HepG2 (cell line): ENCODE measurements around the gene CCDC88A. TPM values are rescaled to one million over a fixed set of nuclear protein-coding genes. Genes with fewer than 3 reads are reported as not detected.

Experiments
- ATAC-seq: fragments of 200-7000 bp; cut with Tn5 transposase; 3 replicates; pipeline ENCODE4 v1.9.1; 2020; ENCODE audit warnings: mild to moderate bottlenecking, moderate library complexity
- BruUV-seq: library from RNA; stranded (reverse); fragments of 400-500 nt; replicated peaks from 2 replicates; lab custom pipeline; 2021; lab: Mats Ljungman, UMichigan
- CTCF ChIA-PET: fragments of 300-600 bp; formaldehyde crosslinking; extraction: SDS; loops from one replicate; lab custom pipeline; 2021; ENCODE audit warnings: low total read pairs, inconsistent platforms, low intra/inter-chr PET ratio; lab: Yijun Ruan, JAX
- POLR2A ChIA-PET: fragments of 350-600 bp; sonication (Branson Sonifier 250); formaldehyde crosslinking; loops from one replicate; lab custom pipeline; 2020; ENCODE audit warnings: antibody characterized with exemption, inconsistent platforms; lab: Yijun Ruan, JAX
- DNase-seq: peaks from one replicate; pipeline ENCODE4 v3.0.0-alpha.2; 2015; ENCODE audit warnings: low spot score
- FAIRE-seq: peaks from 3 replicates; lab custom pipeline; 2011; peaks lifted over from hg19 to GRCh38; lab: Jason Lieb, UNC
- H2AFZ ChIP-seq: one replicate; pipeline ENCODE4 v1.6.1; 2011; ENCODE audit warnings: low read length, inconsistent platforms
- H3K27ac ChIP-seq: fragments of 300-600 bp; 3 replicates; pipeline ENCODE4 v1.8.0; 2011; ENCODE audit warnings: mixed run types, mild to moderate bottlenecking, mixed read lengths, low read length, inconsistent platforms; ENCODE audit not compliant: insufficient read depth; ENCODE audit errors: extremely low read length
- H3K27me3 ChIP-seq, 2 experiments: fragments of 200-600 bp in 1 of 2; 2 replicates in 1 of 2; 3 replicates in 1 of 2; pipeline versions ENCODE4 v1.6.0 to v1.8.0; 2011; ENCODE audit warnings: low read length in 2 of 2, mild to moderate bottlenecking in 2 of 2, moderate library complexity in 2 of 2, inconsistent platforms in 1 of 2; ENCODE audit not compliant: insufficient read depth in 2 of 2, control insufficient read depth in 1 of 2
- H3K36me3 ChIP-seq, 2 experiments: fragments of 200-600 bp in 1 of 2; replicated peaks in 1 of 2; 2 replicates in 1 of 2; 3 replicates in 1 of 2; pipeline versions ENCODE4 v1.5.1 to v1.8.0; 2011; ENCODE audit warnings: low read length in 2 of 2, inconsistent platforms in 1 of 2; ENCODE audit not compliant: insufficient read depth in 2 of 2, control insufficient read depth in 1 of 2
- H3K4me1 ChIP-seq: 2 replicates; pipeline ENCODE4 v1.5.1; 2012; ENCODE audit warnings: low read length, inconsistent platforms; ENCODE audit not compliant: insufficient read depth
- H3K4me2 ChIP-seq: 2 replicates; pipeline ENCODE4 v1.6.0; 2011; ENCODE audit warnings: low read depth, low read length, inconsistent platforms
- H3K4me3 ChIP-seq, 3 experiments: fragments of 200-600 bp in 1 of 3; sonication (generic), shearing (Covaris generic) in 1 of 3; replicated peaks in 1 of 3; 2 replicates each; pipeline ENCODE4 v1.5.1; 2011 to 2016; ENCODE audit warnings: low read length in 3 of 3, inconsistent platforms in 2 of 3, low read depth in 2 of 3, mild to moderate bottlenecking in 2 of 3, control low read depth in 1 of 3, mixed read lengths in 1 of 3; ENCODE audit not compliant: insufficient read depth in 1 of 3
- H3K79me2 ChIP-seq: one replicate; pipeline ENCODE4 v1.6.1; 2011; ENCODE audit warnings: low read length, inconsistent platforms; ENCODE audit not compliant: insufficient read depth
- H3K9ac ChIP-seq: 2 replicates; pipeline ENCODE4 v1.6.0; 2011; ENCODE audit warnings: mild to moderate bottlenecking, low read depth, low read length, inconsistent platforms; ENCODE audit not compliant: insufficient read depth
- H3K9me3 ChIP-seq: 2 replicates; pipeline ENCODE4 v1.5.1; 2012; ENCODE audit warnings: mild to moderate bottlenecking, low read length
- H4K20me1 ChIP-seq: 2 replicates; pipeline ENCODE4 v1.6.0; 2011; ENCODE audit warnings: inconsistent platforms, mild to moderate bottlenecking, low read length, moderate library complexity; ENCODE audit not compliant: insufficient read depth
- FOXK1 ChIP-seq: sonication (generic); formaldehyde crosslinking; IDR thresholded peaks from 2 replicates; pipeline ENCODE4 v1.4.0; 2020; ENCODE audit warnings: low read depth, missing genetic modification reagents, borderline replicate concordance
- FOXP4 ChIP-seq: sonication (generic); formaldehyde crosslinking; IDR thresholded peaks from 2 replicates; pipeline ENCODE4 v1.4.0; 2020; ENCODE audit warnings: missing genetic modification reagents
- HOXA9 ChIP-seq: sonication (generic); formaldehyde crosslinking; IDR thresholded peaks from 2 replicates; pipeline ENCODE4 v1.8.1; 2022; ENCODE audit warnings: missing genetic modification reagents, mild to moderate bottlenecking, moderate library complexity, borderline replicate concordance
- MTA3 ChIP-seq: sonication (generic); formaldehyde crosslinking; IDR thresholded peaks from 2 replicates; pipeline ENCODE4 v1.4.0; 2020; ENCODE audit warnings: missing genetic modification reagents
- ZFP37 ChIP-seq: sonication (generic); formaldehyde crosslinking; IDR thresholded peaks from 2 replicates; pipeline ENCODE4 v1.4.0; 2020; ENCODE audit warnings: missing genetic modification reagents, borderline replicate concordance
- ZNF687 ChIP-seq: sonication (generic); formaldehyde crosslinking; IDR thresholded peaks from 2 replicates; pipeline ENCODE4 v1.5.1; 2020; ENCODE audit warnings: mild to moderate bottlenecking, missing genetic modification reagents, moderate library complexity
- ZNF772 ChIP-seq: sonication (generic); formaldehyde crosslinking; IDR thresholded peaks from 2 replicates; pipeline ENCODE4 v1.5.0; 2020; ENCODE audit warnings: mild to moderate bottlenecking, missing genetic modification reagents
- WGBS: methylation state at CpG from one replicate; pipeline ENCODE4 v1.1.6; 2017; ENCODE audit warnings: low lambda C conversion rate; 5-methylcytosine and 5-hydroxymethylcytosine counted together
- in situ Hi-C: cut with HindIII; loops from 2 replicates; pipeline ENCODE4 v1.10.0; 2017; ENCODE audit warnings: low pct_unique_long_range_greater_than_20kb; ENCODE audit not compliant: extremely low pct_ligation_motif_present
- intact Hi-C: fragments of 100-400 bp; cut with micrococcal nuclease; formaldehyde crosslinking; loops from one replicate; pipeline ENCODE4 v1.10.0; 2022; ENCODE audit not compliant: unreplicated experiment
- polyA plus RNA-seq, 8 experiments: library from polyadenylated mRNA; depleted of rRNA in 3 of 8; stranded (reverse) in 7 of 8; unstranded in 1 of 8; fragments of >200 nt; fragmentation: Illumina TruSeq in 4 of 8; extraction: Trizol in 4 of 8; gene quantifications; 2 replicates each; pipeline versions ENCODE4 v1.2.1 to v1.2.3, GENCODE V29; 2011 to 2016; ENCODE audit warnings: low read depth in 4 of 8, missing spikeins in 1 of 8, mixed read lengths in 1 of 8; ENCODE audit not compliant: insufficient read depth in 1 of 8
- total RNA-seq, 5 experiments: library from RNA; depleted of rRNA; stranded (reverse); fragments of >200 nt; fragmentation: Illumina TruSeq; extraction: Trizol; gene quantifications; 2 replicates each; pipeline ENCODE4 v1.2.3, GENCODE V29; 2016; ENCODE audit warnings: low read depth in 1 of 5

Gene CCDC88A
- total and polyA plus RNA-seq, 2 of the 13 experiments (the other 11 are each of a cell fraction or from before 2014, with no cell fraction given), result 43.2 to 84.1 TPM

- TF ChIP-seq FOXK1 (CRISPR knock-in tag) (no peak), HOXA9 (CRISPR knock-in tag) (no peak)
Measured at GRCh38 chr2:55358451-55358850, 61.2 kb downstream of the CCDC88A start (continued).

GRCh38 chr2:55357927-55358326 lies 61.7 kb downstream of the CCDC88A start:
- POLR2A ChIA-PET, result no interaction called here
- Histone ChIP-seq H3K4me3 (no peak overlapping the region), H4K20me1 (no peaks in the 10 kb centered on the region), H3K79me2 (no peaks in the 10 kb centered on the region), H3K27me3 (no peaks in the 10 kb centered on the region), H3K4me2 (no peak overlapping the region), H3K4me1 (no peaks in the 10 kb centered on the region), H3K27ac (no peak overlapping the region), H3K9ac (no peak overlapping the region), H3K36me3 (peaks cover 3 to 21% of the 10 kb centered on the region in 2 experiments), H2AFZ (no peak overlapping the region), H3K9me3 (no peaks in the 10 kb centered on the region)
- no TSS peak for BruUV-seq
- WGBS, result 97% methylated on average over 2 of the region's 2 CpGs
- intact Hi-C loops, result no loop called here
- TF ChIP-seq ZNF687 (CRISPR knock-in tag) (no peak), ZNF772 (no peak), ZFP37 (CRISPR knock-in tag) (no peak), FOXP4 (no peak), MTA3 (CRISPR knock-in tag) (no peak)
- CTCF ChIA-PET, result no interaction called here
- in situ Hi-C loops, result no loop called here
- DNase-seq, result no peak
- FAIRE-seq, result no peak
- no peak for ATAC-seq
